Measurements from ENCODE around the gene SRCIN1. TPM values are rescaled to one million over a fixed set of nuclear protein-coding genes. Genes with fewer than 3 reads are reported as not detected.
"Not testable (repeated sequence)": the region's sequence is repeated elsewhere in the genome, so short reads cannot be mapped to it uniquely, and the experiment has no call there.

SRCIN1 gene
- total and polyA plus RNA-seq, 7 experiments from 2014 or later: 0.15 to 0.40 (median 0.23) TPM; not detected in 3

DNA sequence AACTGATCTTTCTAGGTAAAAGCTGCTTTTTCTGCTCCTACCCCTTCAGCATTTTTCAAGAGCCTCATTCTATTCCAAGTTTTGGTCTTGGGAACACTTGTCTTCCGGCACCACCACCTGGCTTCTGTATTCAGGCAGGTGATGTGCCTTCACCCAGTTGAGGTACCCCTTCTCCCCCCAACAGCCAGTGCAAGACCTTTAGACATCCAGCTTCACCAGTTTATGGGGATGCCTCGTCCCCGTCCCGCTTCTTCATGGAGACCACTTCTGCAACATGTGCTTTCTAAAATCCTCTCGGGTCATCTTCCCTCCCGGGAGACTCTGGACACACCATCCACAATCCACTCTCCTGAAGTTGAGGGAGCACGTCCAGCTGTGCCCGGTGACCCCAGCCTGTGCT is 69.9 kb downstream of the SRCIN1 start:
- Mint-ChIP-seq H3K27me3 (peaks cover 5 to 36% (median 13%) of the 10 kb centered on the region in 5 donors), H3K4me1 (no peaks in the 10 kb centered on the region), H3K4me3 (no peak overlapping the region), H3K36me3 (no peaks in the 10 kb centered on the region), H3K27ac (no peak overlapping the region), H3K9me3 (peaks cover 0 to 1% (median 0%) of the 10 kb centered on the region in 11 donors)
- intact Hi-C loops (cut with micrococcal nuclease): no loop called here
- H3K36me3 ChIP-seq (ENCODE audit: control insufficient read depth in 2 of 3, insufficient read depth in 3 of 3, low read length in 3 of 3): no peaks in the 10 kb centered on the region
- ATAC-seq: no peak
- ChIA-PET CTCF (no interaction called here), POLR2A (no interaction called here)
- DNase-seq: no peak
- no peak overlapping the region for H3K4me3 ChIP-seq (ENCODE audit: low read length)
- H3K4me1 ChIP-seq (ENCODE audit: control insufficient read depth in 2 of 2, insufficient read depth in 2 of 2, low read length in 2 of 2): no peaks in the 10 kb centered on the region
- no peak overlapping the region for H3K27ac ChIP-seq (ENCODE audit: low read depth, low read length)
- no peaks in the 10 kb centered on the region for H3K9me3 ChIP-seq (ENCODE audit: control insufficient read depth in 2 of 3, low read length in 3 of 3)
- H3K27me3 ChIP-seq (ENCODE audit: control insufficient read depth in 2 of 2, insufficient read depth in 2 of 2, low read length in 2 of 2): no peaks in the 10 kb centered on the region

DNA sequence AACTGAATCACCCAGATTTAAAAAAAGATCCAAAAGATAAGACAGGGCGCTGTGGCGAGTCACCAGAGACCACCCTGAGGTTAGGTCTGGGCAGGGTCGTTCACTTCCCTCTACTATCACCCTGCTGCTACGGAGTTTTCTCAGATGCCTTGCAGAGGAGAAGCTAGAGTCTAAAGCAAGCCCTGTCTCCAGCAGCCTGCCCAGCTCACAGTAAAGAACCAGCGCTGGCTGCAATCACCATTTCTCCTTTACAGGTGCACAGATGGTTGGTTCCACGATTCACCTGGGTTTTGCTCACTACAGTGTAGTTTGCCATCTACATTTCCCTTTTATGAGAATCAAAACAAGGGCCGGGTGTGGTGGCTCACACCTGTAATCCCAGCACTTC is 71.3 kb downstream of the SRCIN1 start:
- Histone ChIP-seq H3K27me3 (ENCODE audit: control insufficient read depth in 2 of 2, insufficient read depth in 2 of 2, low read length in 2 of 2) (no peaks in the 10 kb centered on the region), H3K27ac (ENCODE audit: low read depth, low read length) (no peak overlapping the region), H3K4me3 (ENCODE audit: low read length) (no peak overlapping the region), H3K36me3 (ENCODE audit: control insufficient read depth in 2 of 3, insufficient read depth in 3 of 3, low read length in 3 of 3) (no peaks in the 10 kb centered on the region), H3K4me1 (ENCODE audit: control insufficient read depth in 2 of 2, insufficient read depth in 2 of 2, low read length in 2 of 2) (no peaks in the 10 kb centered on the region), H3K9me3 (ENCODE audit: control insufficient read depth in 2 of 3, low read length in 3 of 3) (no peaks in the 10 kb centered on the region)
- Mint-ChIP-seq H3K27me3 (peaks cover 5 to 46% (median 23%) of the 10 kb centered on the region in 5 donors), H3K36me3 (no peaks in the 10 kb centered on the region), H3K9me3 (peaks cover 0 to 1% (median 0%) of the 10 kb centered on the region in 11 donors), H3K27ac (no peak overlapping the region), H3K4me3 (no peak overlapping the region), H3K4me1 (no peaks in the 10 kb centered on the region)
- CTCF ChIA-PET: no interaction called here
- POLR2A ChIA-PET: no interaction called here
- intact Hi-C loops (cut with micrococcal nuclease): no loop called here
- DNase-seq: no peak
- ATAC-seq: no peak

DNA sequence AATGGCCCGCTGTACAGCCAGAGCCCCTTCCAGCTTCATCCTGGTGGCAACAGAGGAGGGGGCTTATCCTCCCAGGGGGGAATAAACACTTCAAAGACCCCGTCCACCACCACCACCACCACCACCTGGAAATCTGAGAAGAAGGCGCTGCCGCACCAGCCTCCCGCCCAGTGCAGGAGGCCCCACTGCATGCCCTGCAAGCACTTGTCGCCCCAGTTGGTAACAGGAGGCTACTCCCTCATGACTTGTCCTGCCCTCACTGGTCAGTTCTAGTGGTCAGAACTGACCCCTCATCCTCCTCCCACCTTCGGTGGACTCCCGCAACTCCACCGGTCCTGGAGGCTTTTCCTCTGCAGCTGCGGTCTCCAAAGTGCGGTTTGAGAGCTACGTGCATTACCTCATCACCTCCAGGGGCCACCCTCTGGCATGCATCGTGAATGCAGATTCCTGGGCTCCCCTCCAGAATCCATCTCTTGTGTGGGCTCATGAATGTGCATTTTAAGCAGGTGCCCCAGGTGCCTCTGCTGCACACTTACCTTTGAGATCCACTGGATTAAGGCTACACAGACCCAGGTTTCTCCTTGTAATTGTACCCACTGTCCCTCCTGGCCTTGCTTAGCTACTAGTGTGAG is 71.8 kb downstream of the SRCIN1 start:
- no peaks in the 10 kb centered on the region for H3K9me3 ChIP-seq (ENCODE audit: control insufficient read depth in 2 of 3, low read length in 3 of 3)
- H3K4me1 ChIP-seq (ENCODE audit: control insufficient read depth in 2 of 2, insufficient read depth in 2 of 2, low read length in 2 of 2): no peaks in the 10 kb centered on the region
- H3K4me3 ChIP-seq (ENCODE audit: low read length): no peak overlapping the region
- Mint-ChIP-seq H3K27ac (no peak overlapping the region), H3K36me3 (no peaks in the 10 kb centered on the region), H3K4me1 (no peaks in the 10 kb centered on the region), H3K4me3 (no peak overlapping the region), H3K9me3 (peaks cover 0 to 1% (median 0%) of the 10 kb centered on the region in 11 donors), H3K27me3 (peaks cover 5 to 46% (median 23%) of the 10 kb centered on the region in 5 donors)
- intact Hi-C loops (cut with micrococcal nuclease): no loop called here
- DNase-seq (no peak), ATAC-seq (no peak)
- no peaks in the 10 kb centered on the region for H3K36me3 ChIP-seq (ENCODE audit: control insufficient read depth in 2 of 3, insufficient read depth in 3 of 3, low read length in 3 of 3)
- CTCF ChIA-PET: no interaction called here
- POLR2A ChIA-PET: no interaction called here
- H3K27me3 ChIP-seq (ENCODE audit: control insufficient read depth in 2 of 2, insufficient read depth in 2 of 2, low read length in 2 of 2): no peaks in the 10 kb centered on the region
- H3K27ac ChIP-seq (ENCODE audit: low read depth, low read length): no peak overlapping the region

DNA sequence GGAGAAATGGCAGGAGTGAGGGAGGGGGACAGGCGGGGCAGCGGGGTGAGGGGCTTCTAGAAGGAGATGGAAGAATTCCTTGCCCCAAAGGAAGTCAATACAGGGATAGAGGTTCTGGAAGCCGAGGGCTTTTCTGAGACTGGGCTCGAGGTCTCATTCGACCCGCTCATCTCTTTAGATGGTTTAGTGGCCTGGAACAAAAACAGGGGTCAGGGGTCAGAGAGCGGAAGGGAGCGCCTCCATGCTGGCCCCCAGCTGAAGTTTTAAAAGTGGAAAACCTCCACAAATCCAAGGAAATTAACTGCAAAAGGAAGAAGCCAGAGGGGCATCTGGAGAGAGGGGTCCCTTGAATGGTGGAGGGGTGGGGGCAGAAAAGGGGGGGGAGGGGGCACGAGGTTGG is 72.5 kb downstream of the SRCIN1 start:
- Mint-ChIP-seq H3K4me1 (no peaks in the 10 kb centered on the region), H3K27ac (no peak overlapping the region), H3K27me3 (peaks cover 10 to 50% (median 28%) of the 10 kb centered on the region in 5 donors), H3K4me3 (no peak overlapping the region), H3K36me3 (no peaks in the 10 kb centered on the region), H3K9me3 (peaks cover 0 to 1% (median 0%) of the 10 kb centered on the region in 11 donors)
- Histone ChIP-seq H3K36me3 (ENCODE audit: control insufficient read depth in 2 of 3, insufficient read depth in 3 of 3, low read length in 3 of 3) (no peaks in the 10 kb centered on the region), H3K4me3 (ENCODE audit: low read length) (no peak overlapping the region), H3K27me3 (ENCODE audit: control insufficient read depth in 2 of 2, insufficient read depth in 2 of 2, low read length in 2 of 2) (no peaks in the 10 kb centered on the region), H3K27ac (ENCODE audit: low read depth, low read length) (no peak overlapping the region), H3K9me3 (ENCODE audit: control insufficient read depth in 2 of 3, low read length in 3 of 3) (no peaks in the 10 kb centered on the region), H3K4me1 (ENCODE audit: control insufficient read depth in 2 of 2, insufficient read depth in 2 of 2, low read length in 2 of 2) (no peaks in the 10 kb centered on the region)
- ATAC-seq (no peak), DNase-seq (no peak)
- CTCF ChIA-PET: no interaction called here
- POLR2A ChIA-PET: no interaction called here
- intact Hi-C loops (cut with micrococcal nuclease): no loop called here

DNA sequence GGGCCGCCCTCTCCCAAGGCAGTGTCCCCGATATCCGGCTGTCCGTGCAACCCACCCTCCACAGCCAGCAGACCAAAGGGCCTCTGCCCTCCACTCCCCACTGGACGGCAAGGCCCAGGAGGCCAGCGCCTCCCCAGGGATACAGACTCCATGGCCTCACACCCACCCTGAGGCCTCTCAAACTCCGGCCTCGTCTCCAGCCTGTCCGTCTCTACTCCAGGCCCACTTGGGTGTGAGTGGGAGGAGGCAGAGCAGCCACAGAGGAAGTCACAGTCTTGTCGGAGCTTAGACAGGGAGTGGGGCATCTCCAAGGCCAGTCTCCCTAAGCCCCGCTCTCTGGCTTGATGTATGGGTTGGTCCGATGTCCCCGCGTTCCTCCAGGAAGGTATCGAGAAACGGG is 73.3 kb downstream of the SRCIN1 start:
- no peak for DNase-seq
- Mint-ChIP-seq H3K9me3 (peaks cover 0 to 2% (median 0%) of the 10 kb centered on the region in 11 donors), H3K27ac (no peak overlapping the region), H3K4me1 (no peaks in the 10 kb centered on the region), H3K36me3 (no peaks in the 10 kb centered on the region), H3K4me3 (no peak overlapping the region), H3K27me3 (peaks cover 12 to 56% (median 32%) of the 10 kb centered on the region in 5 donors)
- intact Hi-C loops (cut with micrococcal nuclease): no loop called here
- no peak for ATAC-seq
- Histone ChIP-seq H3K9me3 (ENCODE audit: control insufficient read depth in 2 of 3, low read length in 3 of 3) (no peaks in the 10 kb centered on the region), H3K4me1 (ENCODE audit: control insufficient read depth in 2 of 2, insufficient read depth in 2 of 2, low read length in 2 of 2) (no peaks in the 10 kb centered on the region), H3K27me3 (ENCODE audit: control insufficient read depth in 2 of 2, insufficient read depth in 2 of 2, low read length in 2 of 2) (no peaks in the 10 kb centered on the region), H3K4me3 (ENCODE audit: low read length) (no peak overlapping the region), H3K36me3 (ENCODE audit: control insufficient read depth in 2 of 3, insufficient read depth in 3 of 3, low read length in 3 of 3) (no peaks in the 10 kb centered on the region), H3K27ac (ENCODE audit: low read depth, low read length) (no peak overlapping the region)
- POLR2A ChIA-PET: no interaction called here
- CTCF ChIA-PET: no interaction called here

DNA sequence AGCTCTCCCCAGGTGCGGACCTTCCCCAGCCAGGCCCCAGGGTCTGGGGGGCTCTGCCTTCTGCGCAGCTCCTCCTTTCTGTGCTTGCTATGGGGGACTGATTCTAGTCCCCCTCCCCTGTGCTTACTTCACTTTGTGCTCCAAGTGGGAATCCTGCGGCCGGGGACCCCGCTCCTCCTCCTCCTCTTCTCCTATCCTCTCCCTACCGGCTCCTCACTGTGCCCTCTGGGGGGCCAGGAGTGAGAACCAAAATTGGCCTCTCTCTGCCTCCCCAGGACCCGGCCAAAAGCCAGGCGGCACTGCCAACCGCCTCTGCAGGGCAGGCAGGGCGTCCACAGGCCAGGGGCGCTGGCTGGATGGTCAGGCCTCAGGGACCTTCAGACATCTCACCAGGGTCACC is 74.0 kb downstream of the SRCIN1 start:
- DNase-seq; H3K4me1 ChIP-seq (ENCODE audit: control insufficient read depth in 2 of 2, insufficient read depth in 2 of 2, low read length in 2 of 2); H3K9me3 ChIP-seq (ENCODE audit: control insufficient read depth in 2 of 3, low read length in 3 of 3); H3K4me3 Mint-ChIP-seq; H3K27me3 ChIP-seq (ENCODE audit: control insufficient read depth in 2 of 2, insufficient read depth in 2 of 2, low read length in 2 of 2); POLR2A ChIA-PET; intact Hi-C loops (cut with micrococcal nuclease); H3K27ac ChIP-seq (ENCODE audit: low read depth, low read length); ATAC-seq; H3K36me3 Mint-ChIP-seq; H3K36me3 ChIP-seq (ENCODE audit: control insufficient read depth in 2 of 3, insufficient read depth in 3 of 3, low read length in 3 of 3); H3K4me3 ChIP-seq (ENCODE audit: low read length); H3K4me1 Mint-ChIP-seq; H3K9me3 Mint-ChIP-seq; CTCF ChIA-PET; H3K27ac Mint-ChIP-seq: not testable (repeated sequence)
- H3K27me3 Mint-ChIP-seq: peaks cover 12 to 51% (median 32%) of the 10 kb centered on the region in 5 donors

GRCh38 chr17:38530856-38531255 is 74.9 kb downstream of the SRCIN1 start:
- H3K27me3 ChIP-seq (ENCODE audit: control insufficient read depth in 2 of 2, insufficient read depth in 2 of 2, low read length in 2 of 2); H3K27ac Mint-ChIP-seq; H3K9me3 Mint-ChIP-seq; H3K4me1 Mint-ChIP-seq; H3K9me3 ChIP-seq (ENCODE audit: control insufficient read depth in 2 of 3, low read length in 3 of 3); DNase-seq; H3K36me3 Mint-ChIP-seq; ATAC-seq; H3K4me3 Mint-ChIP-seq; CTCF ChIA-PET; H3K36me3 ChIP-seq (ENCODE audit: control insufficient read depth in 2 of 3, insufficient read depth in 3 of 3, low read length in 3 of 3); POLR2A ChIA-PET; H3K4me1 ChIP-seq (ENCODE audit: control insufficient read depth in 2 of 2, insufficient read depth in 2 of 2, low read length in 2 of 2); H3K4me3 ChIP-seq (ENCODE audit: low read length); H3K27ac ChIP-seq (ENCODE audit: low read depth, low read length); intact Hi-C loops (cut with micrococcal nuclease): not testable (repeated sequence)
- H3K27me3 Mint-ChIP-seq: peaks cover 12 to 42% (median 29%) of the 10 kb centered on the region in 5 donors

All from naive thymus-derived CD4-positive, alpha-beta T cell (primary cell).